ENCODE data around the gene NPTN. TPM values are rescaled to one million over a fixed set of nuclear protein-coding genes. Genes with fewer than 3 reads are reported as not detected.
A peak's percentile ranks its signal among the peaks of the same experiment; 100 is the strongest.

The NPTN gene
- polyA plus RNA-seq, 1 of the 3 experiments (the other 2 are of a cell fraction), result 177 TPM

GRCh38 chr15:73608475-73608874 is 24.7 kb downstream of the NPTN start:
- Histone ChIP-seq H3K27ac (ENCODE audit: low read depth in 2 of 2, low read length in 1 of 2) (peak overlapping the region in 1 of 2 experiments; percentile 73; a peak in 2 of 4 replicates), H3K9me2 (no peaks in the 10 kb centered on the region), H3F3A (replicated peaks; ENCODE audit: insufficient read depth) (peaks cover 23% of the 10 kb centered on the region), H3K79me2 (ENCODE audit: insufficient read depth) (peaks cover 91% of the 10 kb centered on the region), H3K4me3 (ENCODE audit: low read depth in 2 of 2, low read length in 1 of 2) (no peak overlapping the region), H2AFZ (ENCODE audit: low read depth) (no peak overlapping the region), H3K4me2 (peak overlapping the region; percentile 58), H3K9ac (no peak overlapping the region), H3K36me3 (replicated peaks in 1 of 2; ENCODE audit: control insufficient read depth in 1 of 2, insufficient read depth in 2 of 2, low read length in 1 of 2) (peaks cover 0 to 5% of the 10 kb centered on the region in 2 experiments), H3K9me3 (no peaks in the 10 kb centered on the region), H3K4me1 (ENCODE audit: control insufficient read depth in 1 of 2, insufficient read depth in 2 of 2, low read depth in 1 of 2, low read length in 1 of 2) (peaks cover 0 to 10% of the 10 kb centered on the region in 2 experiments; a peak in 2 of 4 replicates), H4K20me1 (ENCODE audit: insufficient read depth) (peaks cover 91% of the 10 kb centered on the region), H3K27me3 (ENCODE audit: insufficient read depth) (no peaks in the 10 kb centered on the region)
- ChIA-PET POLR2A (interaction anchor here (0.6 kb wide), 1 partner anchor 15 kb away, joined by 3 read pairs; no protein-coding TSS in a partner anchor), CTCF (interaction anchor here (2.0 to 3.6 kb wide), 2 partner anchors 9 to 28 kb away, joined by 11 to 21 read pairs; no protein-coding TSS in a partner anchor)
- TF ChIP-seq FOXM1 (IDR thresholded peaks at IDR 0.05; ENCODE audit: low read depth) (no peak), RXRA (IDR thresholded peaks at IDR 0.05; ENCODE audit: borderline replicate concordance, low read depth) (no peak), USF1 (IDR thresholded peaks at IDR 0.05; ENCODE audit: borderline replicate concordance, low read depth) (no peak), RFX5 (IDR thresholded peaks at IDR 0.05; ENCODE audit: low read length) (no peak), IRF3 (IDR thresholded peaks at IDR 0.05; ENCODE audit: low read depth, low read length) (no peak), ELF1 (IDR thresholded peaks at IDR 0.05) (no peak), REST (IDR thresholded peaks at IDR 0.05; ENCODE audit: low read depth, low read length) (no peak), JUND (IDR thresholded peaks at IDR 0.05) (no peak)
- DNase-seq, result no peak
- 61% methylated on average over 1 of the region's 1 CpG for WGBS (ENCODE audit: low lambda C conversion rate)

GRCh38 chr15:73607843-73608242 is 25.3 kb downstream of the NPTN start:
- Histone ChIP-seq H3K4me2 (no peak overlapping the region), H3K27ac (ENCODE audit: low read depth in 2 of 2, low read length in 1 of 2) (peak overlapping the region in 1 of 2 experiments; percentile 73; a peak in 1 of 4 replicates)

More at GRCh38 chr15:73607843-73608242, 25.3 kb downstream of the NPTN start:
- CTCF ChIA-PET, result interaction anchor here (1.1 to 3.6 kb wide), 5 partner anchors 10 to 334 kb away, joined by 3 to 21 read pairs (median 3); no protein-coding TSS in a partner anchor
- peaks cover 91% of the 10 kb centered on the region for H3K79me2 ChIP-seq (ENCODE audit: insufficient read depth)
- no peak for DNase-seq
- WGBS (ENCODE audit: low lambda C conversion rate), result 91% methylated on average over 1 of the region's 1 CpG
- POLR2A ChIA-PET, result interaction anchor here (0.6 kb wide), 2 partner anchors 10 to 15 kb away, joined by 3 read pairs; no protein-coding TSS in a partner anchor
- TF ChIP-seq RAD21 (IDR thresholded peaks at IDR 0.05; ENCODE audit: low read length) (no peak), NFIC (IDR thresholded peaks at IDR 0.05; ENCODE audit: borderline replicate concordance) (no peak)
- H3K4me3 ChIP-seq (ENCODE audit: low read depth in 2 of 2, low read length in 1 of 2), result no peak overlapping the region
- peaks cover 23% of the 10 kb centered on the region for H3F3A ChIP-seq (replicated peaks; ENCODE audit: insufficient read depth)
- H3K9me2 ChIP-seq, result no peaks in the 10 kb centered on the region
- H3K9ac ChIP-seq, result no peak overlapping the region
- no peaks in the 10 kb centered on the region for H3K27me3 ChIP-seq (ENCODE audit: insufficient read depth)
- peaks cover 0 to 5% of the 10 kb centered on the region in 2 experiments for H3K36me3 ChIP-seq (replicated peaks in 1 of 2; ENCODE audit: control insufficient read depth in 1 of 2, insufficient read depth in 2 of 2, low read length in 1 of 2)
- H3K9me3 ChIP-seq, result no peaks in the 10 kb centered on the region
- H2AFZ ChIP-seq (ENCODE audit: low read depth), result no peak overlapping the region
- H3K4me1 ChIP-seq (ENCODE audit: control insufficient read depth in 1 of 2, insufficient read depth in 2 of 2, low read depth in 1 of 2, low read length in 1 of 2), result peaks cover 0 to 15% of the 10 kb centered on the region in 2 experiments; a peak in 3 of 4 replicates
- peaks cover 94% of the 10 kb centered on the region for H4K20me1 ChIP-seq (ENCODE audit: insufficient read depth)
